ENCODE results near the gene P2RY1. TPM values are rescaled to one million over a fixed set of nuclear protein-coding genes. Genes with fewer than 3 reads are reported as not detected.

P2RY1 gene
- total RNA-seq, 3 donors from 2014 or later (not counting 1 experiment from before 2014, with no cell fraction given), result 1.0 to 2.0 (median 1.4) TPM

DNA sequence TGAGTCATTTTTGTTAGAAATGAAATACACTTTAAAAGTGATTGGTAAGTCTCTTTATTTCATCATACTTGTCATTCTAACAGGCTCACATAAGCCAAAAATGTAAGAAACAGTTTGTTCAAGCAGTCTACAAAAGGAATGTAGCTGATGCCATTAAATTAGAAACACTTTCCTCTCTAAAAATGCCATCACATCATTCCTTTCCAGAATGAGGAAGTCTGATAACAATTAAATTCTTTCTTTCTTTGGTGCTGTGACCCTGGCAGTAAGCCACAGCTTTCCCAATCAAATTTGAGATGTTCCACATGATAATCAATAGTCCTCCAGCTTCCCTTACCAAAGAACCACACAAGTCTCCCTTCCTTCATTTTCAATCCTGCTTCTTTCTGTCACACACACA lies 9.4 kb upstream of the P2RY1 start:
- Mint-ChIP-seq H3K27ac (no peak overlapping the region), H3K36me3 (no peaks in the 10 kb centered on the region), H3K4me1 (no peaks in the 10 kb centered on the region), H3K4me3 (no peak overlapping the region), H3K9me3 (no peaks in the 10 kb centered on the region), H3K27me3 (ENCODE audit: low read depth in 2 of 2) (no peaks in the 10 kb centered on the region)
- TF ChIP-seq, protein P1, sequence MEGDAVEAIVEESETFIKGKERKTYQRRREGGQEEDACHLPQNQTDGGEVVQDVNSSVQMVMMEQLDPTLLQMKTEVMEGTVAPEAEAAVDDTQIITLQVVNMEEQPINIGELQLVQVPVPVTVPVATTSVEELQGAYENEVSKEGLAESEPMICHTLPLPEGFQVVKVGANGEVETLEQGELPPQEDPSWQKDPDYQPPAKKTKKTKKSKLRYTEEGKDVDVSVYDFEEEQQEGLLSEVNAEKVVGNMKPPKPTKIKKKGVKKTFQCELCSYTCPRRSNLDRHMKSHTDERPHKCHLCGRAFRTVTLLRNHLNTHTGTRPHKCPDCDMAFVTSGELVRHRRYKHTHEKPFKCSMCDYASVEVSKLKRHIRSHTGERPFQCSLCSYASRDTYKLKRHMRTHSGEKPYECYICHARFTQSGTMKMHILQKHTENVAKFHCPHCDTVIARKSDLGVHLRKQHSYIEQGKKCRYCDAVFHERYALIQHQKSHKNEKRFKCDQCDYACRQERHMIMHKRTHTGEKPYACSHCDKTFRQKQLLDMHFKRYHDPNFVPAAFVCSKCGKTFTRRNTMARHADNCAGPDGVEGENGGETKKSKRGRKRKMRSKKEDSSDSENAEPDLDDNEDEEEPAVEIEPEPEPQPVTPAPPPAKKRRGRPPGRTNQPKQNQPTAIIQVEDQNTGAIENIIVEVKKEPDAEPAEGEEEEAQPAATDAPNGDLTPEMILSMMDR (IDR thresholded peaks at IDR 0.05), result no peak
- no peak for DNase-seq
- H3K27ac ChIP-seq (ENCODE audit: low read length), result no peak overlapping the region
- no peak overlapping the region for H3K4me3 ChIP-seq (ENCODE audit: low read length)
- intact Hi-C loops (cut with micrococcal nuclease), result no loop called here
- H3K27me3 ChIP-seq (ENCODE audit: control insufficient read depth, insufficient read depth, low read length), result no peaks in the 10 kb centered on the region
- H3K4me1 ChIP-seq (ENCODE audit: control insufficient read depth, insufficient read depth, low read length), result no peaks in the 10 kb centered on the region
- no peaks in the 10 kb centered on the region for H3K9me3 ChIP-seq (ENCODE audit: control insufficient read depth, insufficient read depth, low read length)
- H3K36me3 ChIP-seq (ENCODE audit: control insufficient read depth, insufficient read depth, low read length), result no peaks in the 10 kb centered on the region
- no peak for ATAC-seq

GRCh38 chr3:152826476-152826875 lies 8.5 kb upstream of the P2RY1 start:
- intact Hi-C loops (cut with micrococcal nuclease), result no loop called here
- Histone ChIP-seq H3K27me3 (ENCODE audit: control insufficient read depth, insufficient read depth, low read length) (no peaks in the 10 kb centered on the region), H3K27ac (ENCODE audit: low read length) (no peak overlapping the region), H3K9me3 (ENCODE audit: control insufficient read depth, insufficient read depth, low read length) (no peaks in the 10 kb centered on the region), H3K4me1 (ENCODE audit: control insufficient read depth, insufficient read depth, low read length) (no peaks in the 10 kb centered on the region), H3K4me3 (ENCODE audit: low read length) (no peak overlapping the region), H3K36me3 (ENCODE audit: control insufficient read depth, insufficient read depth, low read length) (no peaks in the 10 kb centered on the region)
- TF ChIP-seq, protein P1 (IDR thresholded peaks at IDR 0.05), result no peak
- Mint-ChIP-seq H3K9me3 (no peaks in the 10 kb centered on the region), H3K4me1 (no peaks in the 10 kb centered on the region), H3K27ac (no peak overlapping the region), H3K4me3 (no peak overlapping the region), H3K27me3 (ENCODE audit: low read depth in 2 of 2) (no peaks in the 10 kb centered on the region), H3K36me3 (no peaks in the 10 kb centered on the region)
- DNase-seq, result no peak
- WGBS (ENCODE audit: insufficient coverage), result 94% methylated on average over 3 of the region's 3 CpGs
- no peak for ATAC-seq

DNA sequence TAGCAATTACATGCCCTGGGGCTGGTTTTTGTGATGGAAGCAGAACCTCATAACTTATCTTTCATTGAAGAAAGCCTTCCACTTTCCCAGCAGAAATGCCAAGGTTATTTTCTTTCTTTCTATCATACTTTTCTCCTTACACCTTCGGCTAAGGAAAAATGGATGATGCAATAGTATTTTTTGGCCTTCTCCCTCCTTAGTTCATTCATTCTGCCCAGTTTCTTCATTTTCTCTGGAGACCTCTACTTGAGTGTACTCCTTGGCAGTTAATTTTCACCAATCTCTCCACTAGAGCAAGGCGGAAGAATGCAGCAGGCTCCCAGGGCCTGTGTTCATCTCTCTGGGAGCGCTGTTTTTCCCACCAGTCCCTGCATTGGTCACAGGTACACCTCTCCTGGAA lies 7.6 kb upstream of the P2RY1 start:
- H3K4me1 Mint-ChIP-seq, result no peaks in the 10 kb centered on the region
- Histone ChIP-seq H3K27ac (ENCODE audit: low read length) (no peak overlapping the region), H3K36me3 (ENCODE audit: control insufficient read depth, insufficient read depth, low read length) (no peaks in the 10 kb centered on the region), H3K9me3 (ENCODE audit: control insufficient read depth, insufficient read depth, low read length) (no peaks in the 10 kb centered on the region), H3K4me1 (ENCODE audit: control insufficient read depth, insufficient read depth, low read length) (no peaks in the 10 kb centered on the region), H3K27me3 (ENCODE audit: control insufficient read depth, insufficient read depth, low read length) (no peaks in the 10 kb centered on the region), H3K4me3 (ENCODE audit: low read length) (no peak overlapping the region)
- intact Hi-C loops (cut with micrococcal nuclease), result no loop called here
- no peaks in the 10 kb centered on the region for H3K9me3 Mint-ChIP-seq
- TF ChIP-seq, protein P1 (IDR thresholded peaks at IDR 0.05), result no peak
- no peak overlapping the region for H3K4me3 Mint-ChIP-seq
- no peak for ATAC-seq
- 94% methylated on average over 2 of the region's 3 CpGs for WGBS (ENCODE audit: insufficient coverage)
- no peak overlapping the region for H3K27ac Mint-ChIP-seq
- H3K36me3 Mint-ChIP-seq, result no peaks in the 10 kb centered on the region
- no peak for DNase-seq
- H3K27me3 Mint-ChIP-seq (ENCODE audit: low read depth in 2 of 2), result no peaks in the 10 kb centered on the region

- Histone ChIP-seq H3K27me3 (ENCODE audit: control insufficient read depth, insufficient read depth, low read length) (no peaks in the 10 kb centered on the region), H3K27ac (ENCODE audit: low read length) (no peak overlapping the region), H3K36me3 (ENCODE audit: control insufficient read depth, insufficient read depth, low read length) (no peaks in the 10 kb centered on the region), H3K4me1 (ENCODE audit: control insufficient read depth, insufficient read depth, low read length) (no peaks in the 10 kb centered on the region), H3K9me3 (ENCODE audit: control insufficient read depth, insufficient read depth, low read length) (no peaks in the 10 kb centered on the region), H3K4me3 (ENCODE audit: low read length) (no peak overlapping the region)
- H3K27me3 Mint-ChIP-seq (ENCODE audit: low read depth in 2 of 2), result peaks cover 0 to 2% of the 10 kb centered on the region in 2 donors
- H3K27ac Mint-ChIP-seq, result no peak overlapping the region
- no peaks in the 10 kb centered on the region for H3K36me3 Mint-ChIP-seq
- whole genome bisulfite sequencing (ENCODE audit: insufficient coverage), result 100% methylated on average over 1 of the region's 4 CpGs
- ATAC-seq, result no peak
- no peak for DNase-seq
- TF ChIP-seq, protein P1 (IDR thresholded peaks at IDR 0.05), result no peak
- no peak overlapping the region for H3K4me3 Mint-ChIP-seq
- no peaks in the 10 kb centered on the region for H3K9me3 Mint-ChIP-seq
- intact Hi-C loops (cut with micrococcal nuclease), result no loop called here
- H3K4me1 Mint-ChIP-seq, result no peaks in the 10 kb centered on the region
Observed at GRCh38 chr3:152828075-152828840, 6.7 kb upstream of the P2RY1 start.
